Measurements from ENCODE around the gene NR2F1.

DNA sequence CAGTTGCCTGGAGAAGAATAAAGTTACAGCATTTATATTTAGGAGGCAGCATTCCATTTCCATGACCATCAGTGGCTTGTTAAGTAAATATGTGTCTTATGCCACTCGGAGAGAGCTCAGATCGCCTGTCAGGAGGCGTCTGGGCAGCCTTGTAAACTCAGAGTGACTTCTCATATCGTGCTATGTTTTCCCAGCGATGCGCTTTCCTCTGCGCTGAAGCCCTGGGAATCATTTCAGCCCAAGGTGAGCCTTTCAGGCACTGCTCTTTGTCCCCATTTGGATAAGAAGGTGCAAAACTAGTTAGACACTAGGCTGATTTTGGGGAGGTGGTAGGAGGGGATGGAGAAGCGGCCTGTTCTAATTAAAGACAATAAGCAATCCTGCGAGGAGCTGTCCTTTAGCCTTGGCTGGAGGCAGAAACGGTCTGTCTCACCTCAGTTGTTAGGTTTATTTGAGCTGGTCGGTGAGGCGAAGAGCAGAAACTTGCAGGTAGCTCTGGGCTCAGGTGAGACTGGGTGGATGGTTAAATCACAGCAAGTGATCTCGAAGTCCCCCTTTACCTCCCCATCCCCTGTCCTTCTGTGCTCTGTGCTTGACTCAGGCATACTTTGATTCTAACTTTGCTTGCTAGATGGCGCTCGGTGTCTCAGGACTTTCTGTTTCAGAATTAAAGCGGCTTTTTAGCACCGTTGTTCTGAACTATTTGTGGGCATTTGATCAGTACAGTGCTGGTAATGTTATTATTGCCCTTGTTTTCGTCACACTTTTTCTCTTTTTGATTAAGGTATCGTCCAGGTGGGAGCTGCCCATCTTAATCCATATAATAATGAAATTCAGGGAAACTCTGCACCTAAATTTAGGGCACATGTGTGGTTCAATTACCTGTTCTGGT lies 24.6 kb downstream of the NR2F1 start:
- TF ChIP-seq POLR2A (IDR thresholded peaks at IDR 0.05; ENCODE audit: low read depth, low read length) (no peak), EZH2 (IDR thresholded peaks at IDR 0.05; ENCODE audit: borderline replicate concordance, low read depth, low read length, severe bottlenecking) (no peak), MYC (IDR thresholded peaks at IDR 0.05; ENCODE audit: low read depth, low read length) (no peak), POLR2AphosphoS5 (IDR thresholded peaks at IDR 0.05; ENCODE audit: insufficient read depth, low read depth, low read length) (no peak), FOS (IDR thresholded peaks at IDR 0.05; ENCODE audit: borderline replicate concordance, insufficient read depth, low read length) (no peak), GATA2 (IDR thresholded peaks at IDR 0.05; ENCODE audit: insufficient read depth, insufficient read length, low read depth, low read length) (no peak), JUN (IDR thresholded peaks at IDR 0.05; ENCODE audit: borderline replicate concordance, insufficient read depth, insufficient read length, low read depth) (no peak)
- TF ChIP-seq, protein P1, sequence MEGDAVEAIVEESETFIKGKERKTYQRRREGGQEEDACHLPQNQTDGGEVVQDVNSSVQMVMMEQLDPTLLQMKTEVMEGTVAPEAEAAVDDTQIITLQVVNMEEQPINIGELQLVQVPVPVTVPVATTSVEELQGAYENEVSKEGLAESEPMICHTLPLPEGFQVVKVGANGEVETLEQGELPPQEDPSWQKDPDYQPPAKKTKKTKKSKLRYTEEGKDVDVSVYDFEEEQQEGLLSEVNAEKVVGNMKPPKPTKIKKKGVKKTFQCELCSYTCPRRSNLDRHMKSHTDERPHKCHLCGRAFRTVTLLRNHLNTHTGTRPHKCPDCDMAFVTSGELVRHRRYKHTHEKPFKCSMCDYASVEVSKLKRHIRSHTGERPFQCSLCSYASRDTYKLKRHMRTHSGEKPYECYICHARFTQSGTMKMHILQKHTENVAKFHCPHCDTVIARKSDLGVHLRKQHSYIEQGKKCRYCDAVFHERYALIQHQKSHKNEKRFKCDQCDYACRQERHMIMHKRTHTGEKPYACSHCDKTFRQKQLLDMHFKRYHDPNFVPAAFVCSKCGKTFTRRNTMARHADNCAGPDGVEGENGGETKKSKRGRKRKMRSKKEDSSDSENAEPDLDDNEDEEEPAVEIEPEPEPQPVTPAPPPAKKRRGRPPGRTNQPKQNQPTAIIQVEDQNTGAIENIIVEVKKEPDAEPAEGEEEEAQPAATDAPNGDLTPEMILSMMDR (IDR thresholded peaks at IDR 0.05; ENCODE audit: extremely low read depth in 1 of 2, insufficient read depth in 1 of 2, low read depth in 1 of 2, low read length in 2 of 2): peak; percentile 28 to 59
- TF ChIP-seq, protein P2, sequence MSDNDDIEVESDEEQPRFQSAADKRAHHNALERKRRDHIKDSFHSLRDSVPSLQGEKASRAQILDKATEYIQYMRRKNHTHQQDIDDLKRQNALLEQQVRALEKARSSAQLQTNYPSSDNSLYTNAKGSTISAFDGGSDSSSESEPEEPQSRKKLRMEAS (IDR thresholded peaks at IDR 0.05; ENCODE audit: insufficient read depth, insufficient read length): no peak
